ENCODE results near the gene PSTPIP2.

DNA sequence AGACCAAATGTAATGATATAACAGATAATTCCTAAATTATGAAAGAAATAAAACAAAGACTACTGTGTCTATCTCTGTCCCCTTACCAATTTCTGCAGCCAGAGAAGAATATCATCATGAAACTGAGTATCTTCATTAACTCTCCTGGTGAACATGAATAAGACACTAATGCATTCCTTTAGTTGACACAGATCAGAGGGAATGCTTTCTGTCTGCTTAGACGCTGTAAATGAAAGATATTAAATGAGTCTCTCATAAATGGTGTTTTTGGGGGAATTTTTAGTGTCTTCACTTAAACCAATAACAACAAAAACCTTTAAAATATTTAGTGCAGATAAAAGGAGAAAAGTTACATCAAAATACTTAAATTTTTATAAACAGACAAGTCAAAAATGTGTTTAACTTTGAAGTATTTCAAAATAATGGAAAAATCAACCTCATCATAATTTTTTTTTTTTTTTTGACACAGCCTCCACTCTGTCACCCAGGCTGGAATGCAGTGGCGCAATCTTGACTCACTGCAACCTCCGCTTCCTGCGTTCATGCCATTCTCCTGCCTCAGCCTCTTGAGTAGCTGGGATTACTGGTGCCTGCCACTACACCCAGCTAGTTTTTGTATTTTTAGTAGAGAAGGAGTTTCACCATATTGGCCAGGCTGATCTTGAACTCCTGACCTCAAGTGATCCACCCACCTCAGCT lies 120.9 kb downstream of the PSTPIP2 start:
- TF ChIP-seq, protein P1, sequence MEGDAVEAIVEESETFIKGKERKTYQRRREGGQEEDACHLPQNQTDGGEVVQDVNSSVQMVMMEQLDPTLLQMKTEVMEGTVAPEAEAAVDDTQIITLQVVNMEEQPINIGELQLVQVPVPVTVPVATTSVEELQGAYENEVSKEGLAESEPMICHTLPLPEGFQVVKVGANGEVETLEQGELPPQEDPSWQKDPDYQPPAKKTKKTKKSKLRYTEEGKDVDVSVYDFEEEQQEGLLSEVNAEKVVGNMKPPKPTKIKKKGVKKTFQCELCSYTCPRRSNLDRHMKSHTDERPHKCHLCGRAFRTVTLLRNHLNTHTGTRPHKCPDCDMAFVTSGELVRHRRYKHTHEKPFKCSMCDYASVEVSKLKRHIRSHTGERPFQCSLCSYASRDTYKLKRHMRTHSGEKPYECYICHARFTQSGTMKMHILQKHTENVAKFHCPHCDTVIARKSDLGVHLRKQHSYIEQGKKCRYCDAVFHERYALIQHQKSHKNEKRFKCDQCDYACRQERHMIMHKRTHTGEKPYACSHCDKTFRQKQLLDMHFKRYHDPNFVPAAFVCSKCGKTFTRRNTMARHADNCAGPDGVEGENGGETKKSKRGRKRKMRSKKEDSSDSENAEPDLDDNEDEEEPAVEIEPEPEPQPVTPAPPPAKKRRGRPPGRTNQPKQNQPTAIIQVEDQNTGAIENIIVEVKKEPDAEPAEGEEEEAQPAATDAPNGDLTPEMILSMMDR (IDR thresholded peaks at IDR 0.05 in 8 of 11, conservative IDR thresholded peaks at IDR 0.05 in 3 of 11) = no peak
- TF ChIP-seq POLR2A (IDR thresholded peaks at IDR 0.05) = no peak
- TF ChIP-seq POLR2AphosphoS5 (IDR thresholded peaks at IDR 0.05) = no peak

All from spleen (tissue), 7 donors.